ENCODE data around the gene TMEM183A.
"Not testable (repeated sequence)": the region's sequence is repeated elsewhere in the genome, so short reads cannot be mapped to it uniquely, and the experiment has no call there.

TMEM183A gene, protein sequence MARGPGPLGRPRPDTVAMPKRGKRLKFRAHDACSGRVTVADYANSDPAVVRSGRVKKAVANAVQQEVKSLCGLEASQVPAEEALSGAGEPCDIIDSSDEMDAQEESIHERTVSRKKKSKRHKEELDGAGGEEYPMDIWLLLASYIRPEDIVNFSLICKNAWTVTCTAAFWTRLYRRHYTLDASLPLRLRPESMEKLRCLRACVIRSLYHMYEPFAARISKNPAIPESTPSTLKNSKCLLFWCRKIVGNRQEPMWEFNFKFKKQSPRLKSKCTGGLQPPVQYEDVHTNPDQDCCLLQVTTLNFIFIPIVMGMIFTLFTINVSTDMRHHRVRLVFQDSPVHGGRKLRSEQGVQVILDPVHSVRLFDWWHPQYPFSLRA

DNA sequence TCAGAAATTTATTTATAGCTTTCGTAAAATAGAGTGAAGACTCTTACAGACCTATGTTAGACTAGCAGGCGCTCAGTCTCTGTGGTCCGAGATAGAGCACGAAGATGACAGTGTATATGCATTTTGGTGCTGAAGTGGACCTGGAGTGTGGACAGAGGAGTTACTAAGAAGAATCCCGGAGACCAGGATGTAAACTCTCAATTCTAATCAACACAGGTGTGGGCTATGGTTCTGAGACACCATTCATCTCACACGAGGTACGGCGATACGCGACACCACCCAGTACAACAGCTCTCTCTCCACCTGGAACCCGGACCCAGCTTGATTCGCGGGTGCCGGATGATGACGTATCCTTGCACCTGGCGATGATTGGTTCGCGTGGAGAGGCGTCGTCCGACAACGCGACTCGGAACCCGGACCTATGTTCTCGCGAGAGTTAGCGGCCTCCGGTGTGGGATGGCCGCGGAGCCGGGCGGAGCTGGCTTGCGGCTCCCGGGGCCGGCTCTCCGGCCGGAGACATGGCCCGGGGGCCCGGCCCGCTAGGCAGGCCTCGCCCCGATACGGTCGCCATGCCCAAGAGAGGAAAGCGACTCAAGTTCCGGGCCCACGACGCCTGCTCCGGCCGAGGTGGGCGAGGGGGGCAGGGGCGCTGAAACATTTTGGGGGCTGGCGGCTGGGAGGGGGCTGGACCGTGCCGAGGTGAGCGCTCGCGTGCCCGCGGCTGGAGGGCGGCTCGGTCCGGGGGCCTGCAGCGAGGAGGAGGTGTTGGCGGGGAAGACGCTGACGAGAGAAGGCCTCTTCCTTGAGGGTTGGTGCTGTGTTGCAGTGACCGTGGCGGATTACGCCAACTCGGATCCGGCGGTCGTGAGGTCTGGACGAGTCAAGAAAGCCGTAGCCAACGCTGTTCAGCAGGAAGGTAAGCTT, at the start of gene TMEM183A:
Gene TMEM183A (plus strand): TSS at position 427 of the 924 bp plus-strand sequence. CDS start 92 bp downstream, at position 519.
- DNase-seq (ENCODE audit: low read depth in 2 of 2) = peak; percentile 84 to 92

GRCh38 chr1:202957733-202958543, 49.2 kb upstream of the TMEM183A start, which contains the start of gene ADIPOR1:
Gene ADIPOR1 (minus strand): TSS chr1:202958312. CDS start chr1:202951070, 7,242 bp downstream.
- peak; percentile 82 to 86 for DNase-seq (ENCODE audit: low read depth in 2 of 2)

DNA sequence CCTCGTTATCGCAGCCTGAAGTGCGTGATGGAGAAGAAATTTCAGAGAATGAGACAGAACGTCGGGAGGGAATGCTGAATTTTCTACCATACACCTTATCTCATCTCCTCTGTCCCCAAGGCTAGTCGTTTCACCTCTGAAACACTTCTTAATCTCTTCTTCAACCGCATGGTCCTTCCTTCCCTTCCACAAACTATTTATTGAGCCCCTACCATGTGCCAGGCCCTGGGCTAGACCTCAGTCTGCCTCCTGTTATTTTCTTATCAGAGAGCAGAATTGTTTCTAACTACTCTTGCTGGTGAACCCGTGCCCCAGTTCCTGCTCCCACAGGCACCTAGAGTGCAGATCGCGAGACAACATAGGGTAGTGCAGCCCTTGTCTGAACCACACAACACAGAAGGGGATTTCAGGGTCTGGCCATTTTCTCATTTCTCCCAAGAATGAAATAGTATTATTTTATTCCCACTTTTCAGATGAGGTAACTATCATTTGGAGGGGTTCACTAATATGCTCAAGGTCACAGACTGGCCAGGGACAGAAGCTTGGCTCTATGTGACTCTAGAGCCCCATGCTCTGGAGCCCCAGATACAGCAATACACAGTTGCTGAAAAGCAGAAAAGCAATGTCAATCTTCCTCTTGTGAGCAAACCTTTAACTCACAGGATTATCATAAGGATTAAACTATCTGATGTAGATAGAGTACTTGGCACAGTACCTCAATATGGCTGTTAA, 48.5 kb upstream of the TMEM183A start:
- no peak for DNase-seq (ENCODE audit: low read depth in 2 of 2)

GRCh38 chr1:202959276-202959620, 47.9 kb upstream of the TMEM183A start:
- DNase-seq (ENCODE audit: low read depth in 2 of 2) = no peak

- no peak for DNase-seq (ENCODE audit: low read depth in 2 of 2)
Observed at GRCh38 chr1:202961220-202961880, 45.8 kb upstream of the TMEM183A start.

- DNase-seq (ENCODE audit: low read depth in 2 of 2) = no peak
Observed at GRCh38 chr1:202964791-202965410, 42.3 kb upstream of the TMEM183A start.

DNA sequence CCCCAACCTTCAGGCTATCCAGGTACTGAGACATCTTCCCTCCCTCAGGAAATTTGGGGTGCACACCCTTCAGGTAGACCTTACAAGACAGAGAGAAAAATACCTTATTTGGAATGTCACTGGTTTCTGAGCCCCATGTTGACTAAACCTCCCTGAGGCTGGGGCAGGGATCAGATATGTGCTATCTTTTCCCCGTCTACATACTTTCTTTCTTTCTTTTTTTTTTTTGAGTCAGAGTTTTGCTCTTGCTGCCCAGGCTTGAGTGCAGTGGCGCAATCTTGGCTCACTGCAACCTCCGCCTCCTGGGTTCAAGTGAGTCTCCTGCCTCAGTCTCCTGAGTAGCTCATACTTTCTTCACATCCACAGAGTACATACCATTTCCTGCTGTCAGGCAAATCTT, 41.8 kb upstream of the TMEM183A start:
- no peak for DNase-seq (ENCODE audit: low read depth in 2 of 2)

DNA sequence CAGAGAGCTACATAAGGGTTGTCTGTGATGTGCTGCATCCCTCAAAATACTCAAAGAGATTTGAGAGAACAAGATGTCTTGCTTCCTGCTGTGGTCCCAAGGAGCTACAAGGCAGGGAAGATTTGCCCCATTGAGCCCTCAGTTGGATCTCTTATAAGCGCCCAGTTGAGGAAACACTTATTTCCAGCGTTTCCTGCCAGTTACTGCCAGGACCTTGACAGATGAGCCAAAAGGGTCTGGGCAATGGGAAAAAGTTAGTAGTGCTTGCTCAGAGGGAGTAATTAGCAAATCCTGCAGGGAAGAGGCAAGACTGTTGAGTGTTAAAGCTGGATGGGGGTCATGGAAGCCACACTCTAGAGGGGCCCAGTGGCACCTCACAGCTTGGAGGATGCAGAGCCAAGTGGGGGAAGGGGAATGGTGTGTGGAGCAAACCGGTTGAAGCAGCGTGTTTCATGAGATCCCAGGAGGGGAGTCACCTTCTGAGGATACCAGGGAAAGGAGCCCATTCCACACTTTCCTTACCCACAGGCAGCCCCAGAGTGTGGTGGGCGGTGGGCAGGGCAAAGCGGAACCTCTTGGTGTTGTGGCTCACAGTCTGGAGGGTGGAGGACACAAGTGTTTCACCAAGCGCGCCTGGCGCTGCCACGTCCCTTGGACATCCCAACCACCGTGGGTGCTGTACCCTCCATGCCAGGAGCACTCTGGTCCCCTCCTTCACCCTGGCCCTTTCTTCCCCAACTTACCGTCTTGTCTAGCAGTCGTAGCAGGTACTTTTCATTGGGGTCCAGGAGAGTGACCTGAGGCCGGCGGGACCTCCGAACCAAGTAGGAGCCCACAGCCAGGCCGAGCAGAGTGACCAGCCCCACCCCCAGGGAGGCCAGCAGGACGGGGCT, 40.9 kb upstream of the TMEM183A start:
- no peak for DNase-seq (ENCODE audit: low read depth in 2 of 2)

DNA sequence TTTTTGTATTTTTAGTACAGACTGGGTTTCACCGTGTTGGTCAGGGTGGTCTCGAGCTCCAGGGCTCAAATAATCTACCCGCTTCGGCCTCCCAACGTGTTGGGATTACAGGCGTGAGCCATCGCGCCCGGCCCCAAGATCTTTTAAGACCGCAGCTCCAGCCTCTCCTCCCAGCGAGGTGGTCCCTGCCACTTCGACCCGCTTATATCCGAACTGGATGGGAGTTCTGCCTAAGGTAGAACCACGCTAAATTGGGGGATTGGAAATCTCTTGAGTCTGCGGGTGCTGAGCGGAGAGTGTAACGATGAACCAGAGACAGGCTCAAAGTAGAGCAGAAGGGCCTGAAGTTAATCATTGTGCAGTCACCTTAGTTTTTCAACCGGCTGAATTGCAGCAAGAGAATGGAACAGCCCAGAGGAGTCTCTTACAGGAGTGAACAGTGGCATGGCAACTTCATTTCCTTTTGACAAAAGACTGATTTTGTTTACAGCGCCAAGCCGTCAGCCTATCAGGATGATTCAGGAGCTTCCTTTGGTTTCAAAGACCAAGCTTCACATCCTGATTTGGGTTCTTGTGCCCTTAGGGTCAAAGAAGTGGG, 39.4 kb upstream of the TMEM183A start:
- DNase-seq (ENCODE audit: low read depth in 2 of 2) = no peak

GRCh38 chr1:202968351-202968750, 38.8 kb upstream of the TMEM183A start:
- no peak for DNase-seq (ENCODE audit: low read depth in 2 of 2)

- DNase-seq (ENCODE audit: low read depth in 2 of 2) = no peak
Observed at GRCh38 chr1:202968895-202969295, 38.3 kb upstream of the TMEM183A start.

- no peak for DNase-seq (ENCODE audit: low read depth in 2 of 2)
Observed at GRCh38 chr1:202972046-202972445, 35.1 kb upstream of the TMEM183A start.

DNA sequence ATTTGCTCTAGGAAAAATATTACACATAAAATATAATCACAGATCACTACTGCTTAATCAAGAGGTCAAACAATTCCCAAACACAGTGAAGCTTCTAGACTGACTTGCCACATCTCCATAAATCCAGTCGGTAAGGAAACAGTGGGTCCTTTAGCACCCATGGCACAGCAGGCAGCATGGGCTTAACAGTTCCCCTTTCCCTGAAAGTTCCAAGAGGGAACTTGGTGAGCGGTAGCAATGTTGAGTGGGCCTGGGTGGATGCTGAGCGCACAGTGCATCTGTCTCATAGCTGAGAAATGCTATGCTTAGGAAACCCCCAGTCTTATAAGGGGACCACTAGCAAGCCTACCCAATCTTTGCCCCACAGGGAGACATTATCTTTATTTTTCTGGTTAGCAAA, 32.3 kb upstream of the TMEM183A start:
- DNase-seq (ENCODE audit: low read depth in 2 of 2) = no peak

DNA sequence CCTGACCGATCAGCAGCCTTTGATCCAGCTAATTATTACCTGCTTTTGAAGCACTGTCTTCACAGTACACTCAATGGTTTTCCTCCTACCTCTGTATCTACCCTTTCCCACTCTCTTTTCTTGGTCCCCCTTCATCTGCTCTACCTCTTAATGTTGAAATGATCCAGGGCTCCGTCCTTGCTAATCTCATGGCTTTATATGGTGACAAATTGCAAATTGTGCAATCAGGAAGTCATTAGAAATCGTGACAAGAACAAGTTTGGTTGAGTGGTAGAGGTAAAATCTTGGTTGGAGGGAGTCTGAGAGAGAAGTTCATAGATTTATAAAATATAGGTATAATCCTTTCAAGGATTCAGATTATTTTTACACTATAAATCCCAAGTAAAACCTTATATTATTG, 30.5 kb upstream of the TMEM183A start:
- no peak for DNase-seq (ENCODE audit: low read depth in 2 of 2)

DNA sequence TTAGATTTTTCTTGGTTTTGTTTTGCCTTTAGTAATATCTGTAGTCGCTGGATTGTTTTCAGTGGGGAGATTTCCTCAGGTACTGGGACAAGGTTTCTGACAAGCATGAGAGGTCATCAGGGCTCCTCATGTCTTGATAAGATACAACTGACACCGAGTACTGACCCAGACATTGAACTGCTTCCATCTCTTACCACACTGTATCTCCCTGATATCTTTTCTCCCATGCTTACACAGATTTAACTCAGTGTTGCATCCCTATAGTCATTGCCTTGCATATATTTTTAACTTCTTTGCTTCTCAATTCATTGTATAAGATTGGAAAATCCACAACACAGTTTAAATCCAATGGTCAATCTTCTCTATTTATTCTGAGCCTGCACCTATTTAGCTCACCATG, 27.7 kb upstream of the TMEM183A start:
- DNase-seq (ENCODE audit: low read depth in 2 of 2) = no peak

DNA sequence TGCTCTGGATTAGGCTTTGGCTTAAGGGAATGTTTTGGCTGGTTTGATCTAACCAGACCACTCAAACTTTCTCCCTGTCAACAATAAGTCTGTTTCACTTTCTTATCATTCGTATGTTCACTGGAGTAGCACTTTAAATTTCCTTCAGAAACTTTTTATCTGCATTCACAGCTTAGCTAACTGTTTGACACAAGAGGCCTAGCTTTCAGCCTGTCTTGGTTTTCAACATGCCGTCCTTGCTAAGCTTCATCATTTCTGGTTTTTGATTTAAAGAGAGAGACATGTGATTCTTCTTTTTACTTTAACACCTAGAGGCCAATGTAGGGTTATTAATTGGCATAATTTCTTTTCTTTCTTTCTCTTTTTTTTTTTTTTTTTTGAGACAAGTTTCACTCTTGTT, 25.2 kb upstream of the TMEM183A start:
- DNase-seq (ENCODE audit: low read depth in 2 of 2) = no peak

- no peak for DNase-seq (ENCODE audit: low read depth in 2 of 2)
Observed at GRCh38 chr1:202982715-202983430, 24.3 kb upstream of the TMEM183A start.

- not testable (repeated sequence) for DNase-seq (ENCODE audit: low read depth in 2 of 2)
Observed at GRCh38 chr1:202986120-202986519, 21.1 kb upstream of the TMEM183A start.
